GM21381 (cell line): ENCODE results near the gene ULBP2.
"Not testable (repeated sequence)": the region's sequence is repeated elsewhere in the genome, so short reads cannot be mapped to it uniquely, and the experiment has no call there.

Experiments
- ATAC-seq: cut with Tn5 transposase; IDR thresholded peaks from one replicate; pipeline ENCODE4 v1.9.1; 2021; ENCODE audit warnings: mild to moderate bottlenecking, moderate library complexity; ENCODE audit not compliant: unreplicated experiment

ULBP2 gene

GRCh38 chr6:149908480-149908879, 33.3 kb upstream of the ULBP2 start:
- not testable (repeated sequence) for ATAC-seq

- ATAC-seq, result no peak
These were observed 31.9 kb upstream of the ULBP2 start for GRCh38 chr6:149909701-149910470.

- no peak for ATAC-seq
These were observed 31.1 kb upstream of the ULBP2 start for GRCh38 chr6:149910721-149911151.

- ATAC-seq, result not testable (repeated sequence)
These were observed 29.1 kb upstream of the ULBP2 start for GRCh38 chr6:149912680-149913079.

- ATAC-seq, result no peak
These were observed 28.7 kb upstream of the ULBP2 start for GRCh38 chr6:149913085-149913484.

- no peak for ATAC-seq
These were observed 28.1 kb upstream of the ULBP2 start for GRCh38 chr6:149913540-149914240.

- ATAC-seq, result no peak
These were observed 25.6 kb upstream of the ULBP2 start for GRCh38 chr6:149915970-149916865.

- no peak for ATAC-seq
These were observed 24.1 kb upstream of the ULBP2 start for GRCh38 chr6:149917679-149918078.

GRCh38 chr6:149918151-149918905, 23.5 kb upstream of the ULBP2 start:
- ATAC-seq, result no peak

- ATAC-seq, result not testable (repeated sequence)
These were observed 22.5 kb upstream of the ULBP2 start for GRCh38 chr6:149919126-149919833.

- ATAC-seq, result no peak
These were observed 22.0 kb upstream of the ULBP2 start for GRCh38 chr6:149919834-149920225.

GRCh38 chr6:149921361-149921760, 20.5 kb upstream of the ULBP2 start:
- ATAC-seq, result no peak

GRCh38 chr6:149922091-149922490, 19.7 kb upstream of the ULBP2 start:
- ATAC-seq, result not testable (repeated sequence)

- no peak for ATAC-seq
These were observed 19.0 kb upstream of the ULBP2 start, which contains the start of gene RAET1G for GRCh38 chr6:149922642-149923326. TSS of gene RAET1G (minus strand) at chr6:149923121. CDS start at chr6:149923010, 111 bp downstream.

GRCh38 chr6:149923327-149923986, 18.4 kb upstream of the ULBP2 start:
- ATAC-seq, result no peak

- ATAC-seq, result no peak
These were observed 17.4 kb upstream of the ULBP2 start for GRCh38 chr6:149924206-149924932.

- no peak for ATAC-seq
These were observed 16.9 kb upstream of the ULBP2 start for GRCh38 chr6:149924933-149925252.
